Effector memory CD4-positive, alpha-beta T cell (primary cell): Measurements from ENCODE around the gene PAF1.
"Not testable (repeated sequence)": the region's sequence is repeated elsewhere in the genome, so short reads cannot be mapped to it uniquely, and the experiment has no call there.

ENCODE experiments used
- DNase-seq, 3 donors: peaks; one replicate each; pipeline ENCODE4 v3.0.0-alpha.2; 2020
- H3K27ac ChIP-seq: 2 replicates; pipeline ENCODE4 v1.7.0; 2013; ENCODE audit warnings: mild to moderate bottlenecking, low read length, moderate library complexity; ENCODE audit not compliant: insufficient read depth, poor library complexity, severe bottlenecking
- H3K27me3 ChIP-seq: replicated peaks from 2 replicates; pipeline ENCODE4 v1.7.0; 2013; ENCODE audit warnings: mild to moderate bottlenecking, low read length; ENCODE audit not compliant: insufficient read depth, control insufficient read depth, poor library complexity, severe bottlenecking
- H3K36me3 ChIP-seq: 2 replicates; pipeline ENCODE4 v1.7.0; 2013; ENCODE audit warnings: mild to moderate bottlenecking, low read length, moderate library complexity; ENCODE audit not compliant: control insufficient read depth, insufficient read depth
- H3K4me1 ChIP-seq: 2 replicates; pipeline ENCODE4 v1.7.0; 2013; ENCODE audit warnings: low read length, mild to moderate bottlenecking; ENCODE audit not compliant: control insufficient read depth, insufficient read depth, poor library complexity, severe bottlenecking
- H3K4me3 ChIP-seq: 2 replicates; pipeline ENCODE4 v1.7.0; 2013; ENCODE audit warnings: low read length, low read depth, mild to moderate bottlenecking; ENCODE audit not compliant: insufficient read depth, poor library complexity, severe bottlenecking
- H3K9me3 ChIP-seq: 2 replicates; pipeline ENCODE4 v1.7.0; 2013; ENCODE audit warnings: mild to moderate bottlenecking, low read length, moderate library complexity; ENCODE audit not compliant: control insufficient read depth

The PAF1 gene

GRCh38 chr19:39382991-39383828 lies 7.7 kb downstream of the PAF1 start:
- H3K27me3 ChIP-seq: no peaks in the 10 kb centered on the region
- peaks cover 84% of the 10 kb centered on the region for H3K36me3 ChIP-seq
- no peak overlapping the region for H3K4me3 ChIP-seq
- DNase-seq: no peak
- H3K4me1 ChIP-seq: no peaks in the 10 kb centered on the region
- no peak overlapping the region for H3K27ac ChIP-seq
- H3K9me3 ChIP-seq: no peaks in the 10 kb centered on the region

DNA sequence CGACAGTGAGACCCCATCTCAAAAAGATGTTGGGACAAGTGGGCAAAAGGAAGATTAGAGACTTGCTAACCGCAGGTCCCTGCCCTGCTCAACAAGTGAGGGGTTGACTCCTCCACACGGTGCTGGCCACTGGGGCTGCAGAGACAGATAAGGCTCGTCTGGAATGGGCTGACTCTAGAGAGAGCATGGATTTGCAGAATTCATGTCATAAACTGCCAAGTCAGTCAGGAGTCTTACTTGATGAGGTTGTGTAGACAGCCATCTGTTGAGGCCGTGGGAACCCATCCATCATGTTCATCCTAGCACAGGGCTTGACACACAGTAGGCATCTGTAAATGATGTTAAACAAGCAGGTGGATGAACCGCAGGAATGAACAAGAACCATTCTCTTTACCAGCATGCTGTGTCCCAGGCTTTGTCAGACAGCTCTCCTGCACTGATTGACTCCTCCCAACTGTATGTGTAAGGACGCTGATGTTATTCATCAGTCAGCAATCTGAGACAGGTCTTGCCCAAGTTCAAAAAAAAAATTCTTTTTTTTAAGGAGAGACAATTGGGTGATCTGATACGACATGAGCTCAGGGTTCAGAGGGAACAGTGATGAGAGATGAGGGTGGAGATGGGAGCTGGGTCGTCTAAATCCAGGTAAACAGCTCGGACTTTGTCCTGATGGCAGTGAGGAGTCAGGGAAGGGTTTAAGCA lies 8.8 kb downstream of the PAF1 start:
- H3K36me3 ChIP-seq: peaks cover 86% of the 10 kb centered on the region
- H3K4me1 ChIP-seq: no peaks in the 10 kb centered on the region
- no peak for DNase-seq
- H3K27me3 ChIP-seq: no peaks in the 10 kb centered on the region
- H3K9me3 ChIP-seq: no peaks in the 10 kb centered on the region
- H3K27ac ChIP-seq: no peak overlapping the region
- H3K4me3 ChIP-seq: no peak overlapping the region

GRCh38 chr19:39380521-39381502 lies 10.1 kb downstream of the PAF1 start:
- Histone ChIP-seq H3K9me3 (no peaks in the 10 kb centered on the region), H3K36me3 (peaks cover 86% of the 10 kb centered on the region), H3K4me1 (no peaks in the 10 kb centered on the region), H3K4me3 (no peak overlapping the region), H3K27me3 (no peaks in the 10 kb centered on the region), H3K27ac (no peak overlapping the region)
- DNase-seq: no peak

GRCh38 chr19:39379865-39380396 lies 11.0 kb downstream of the PAF1 start:
- Histone ChIP-seq H3K4me3 (no peak overlapping the region), H3K9me3 (no peaks in the 10 kb centered on the region), H3K27ac (no peak overlapping the region), H3K36me3 (peaks cover 86% of the 10 kb centered on the region), H3K4me1 (no peaks in the 10 kb centered on the region), H3K27me3 (no peaks in the 10 kb centered on the region)
- no peak for DNase-seq

DNA sequence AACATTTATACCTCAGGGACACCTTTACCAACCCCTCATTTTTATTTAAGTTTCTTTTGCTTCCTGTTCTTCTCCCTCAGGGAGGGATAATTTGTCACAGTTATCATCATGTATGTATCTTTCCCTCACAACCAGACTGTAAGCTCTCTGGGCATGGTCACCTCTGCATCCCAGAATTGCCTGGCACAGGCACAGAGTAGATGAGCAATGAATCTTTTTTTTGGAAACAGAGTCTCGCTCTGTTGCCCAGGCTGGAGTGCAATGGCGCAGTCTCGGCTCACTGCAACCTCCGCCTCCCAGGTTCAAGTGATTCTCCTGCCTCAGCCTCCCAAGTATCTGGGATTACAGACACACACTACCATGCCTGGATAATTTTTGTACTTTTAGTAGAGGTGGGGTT lies 11.5 kb downstream of the PAF1 start:
- H3K27ac ChIP-seq, H3K4me3 ChIP-seq, DNase-seq, H3K27me3 ChIP-seq, H3K9me3 ChIP-seq, H3K4me1 ChIP-seq: not testable (repeated sequence)
- peaks cover 86% of the 10 kb centered on the region for H3K36me3 ChIP-seq

DNA sequence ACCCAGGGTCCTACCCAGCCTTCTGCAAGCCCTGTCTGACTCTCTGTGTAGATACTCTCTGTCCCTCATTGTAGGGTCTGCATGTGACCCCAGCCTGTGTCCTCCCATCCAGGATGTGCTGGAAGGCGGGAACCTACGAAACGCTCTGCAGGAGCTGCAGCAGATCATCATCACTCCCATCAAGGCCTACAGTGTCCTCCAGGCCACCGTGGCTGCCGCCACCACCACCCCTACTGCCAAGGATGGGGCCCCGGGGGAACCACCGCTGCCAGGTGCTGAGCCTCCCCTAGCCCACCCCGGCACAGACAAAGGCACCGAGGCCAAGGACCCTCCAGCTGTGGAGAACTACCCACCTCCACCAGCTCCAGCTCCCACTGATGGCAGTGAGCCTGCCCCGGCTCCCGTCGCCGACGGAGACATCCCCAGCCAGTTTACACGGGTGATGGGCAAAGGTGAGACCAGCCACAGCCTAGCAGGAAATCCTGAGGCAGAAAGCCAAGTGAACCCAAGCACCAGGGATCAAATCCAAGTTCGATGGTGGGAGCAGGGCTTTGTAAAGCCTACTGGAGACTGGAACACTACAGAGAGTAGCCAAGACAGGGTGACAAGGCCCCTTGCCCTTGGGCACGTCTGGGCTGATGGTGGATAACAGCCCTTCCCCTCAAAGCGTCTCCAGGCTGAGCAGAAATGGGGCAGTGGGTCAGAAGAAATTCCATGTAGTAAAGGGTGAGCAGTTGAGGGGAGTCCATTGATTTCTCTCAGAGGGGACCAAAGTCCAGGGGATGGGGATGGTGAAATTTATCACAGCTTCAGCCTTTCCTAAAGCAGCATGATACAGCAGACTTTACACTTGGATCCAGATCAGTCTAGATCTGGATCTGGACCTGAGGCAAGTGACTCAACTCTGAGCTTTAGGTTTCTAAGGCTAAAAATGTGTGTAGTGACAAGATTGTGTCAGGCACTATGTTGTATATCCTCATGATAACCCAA lies 13.2 kb downstream of the PAF1 start:
- Histone ChIP-seq H3K4me1 (no peaks in the 10 kb centered on the region), H3K27ac (no peak overlapping the region), H3K27me3 (no peaks in the 10 kb centered on the region), H3K4me3 (no peak overlapping the region), H3K36me3 (peaks cover 80% of the 10 kb centered on the region), H3K9me3 (no peaks in the 10 kb centered on the region)
- no peak for DNase-seq

- H3K4me1 ChIP-seq: no peaks in the 10 kb centered on the region
- H3K36me3 ChIP-seq: peaks cover 80% of the 10 kb centered on the region
- H3K27ac ChIP-seq: no peak overlapping the region
- no peaks in the 10 kb centered on the region for H3K27me3 ChIP-seq
- no peaks in the 10 kb centered on the region for H3K9me3 ChIP-seq
- no peak for DNase-seq
- no peak overlapping the region for H3K4me3 ChIP-seq
These were observed 15.0 kb downstream of the PAF1 start for GRCh38 chr19:39375929-39376328.

- Histone ChIP-seq H3K27me3 (no peaks in the 10 kb centered on the region), H3K4me1 (no peaks in the 10 kb centered on the region), H3K9me3 (no peaks in the 10 kb centered on the region), H3K27ac (no peak overlapping the region), H3K36me3 (peaks cover 66% of the 10 kb centered on the region), H3K4me3 (no peak overlapping the region)
- no peak for DNase-seq
These were observed 18.0 kb downstream of the PAF1 start for GRCh38 chr19:39372941-39373340.
